ENCODE data around the gene HOXB3.

GRCh38 chr17:48562934-48563333 lies 27.1 kb downstream of the HOXB3 start:
- no peak for TF ChIP-seq CTCF (IDR thresholded peaks at IDR 0.05)
- no peak for TF ChIP-seq EP300 (IDR thresholded peaks at IDR 0.05)
